DLD1 (cell line): Measurements from ENCODE around the gene RBMXL3.
"Not testable (repeated sequence)": the region's sequence is repeated elsewhere in the genome, so short reads cannot be mapped to it uniquely, and the experiment has no call there.

ENCODE experiments used
- in situ Hi-C: cut with HindIII; loops from 2 replicates; pipeline ENCODE4 v1.10.0; 2017; ENCODE audit warnings: low sequenced_read_pairs

Gene RBMXL3

DNA sequence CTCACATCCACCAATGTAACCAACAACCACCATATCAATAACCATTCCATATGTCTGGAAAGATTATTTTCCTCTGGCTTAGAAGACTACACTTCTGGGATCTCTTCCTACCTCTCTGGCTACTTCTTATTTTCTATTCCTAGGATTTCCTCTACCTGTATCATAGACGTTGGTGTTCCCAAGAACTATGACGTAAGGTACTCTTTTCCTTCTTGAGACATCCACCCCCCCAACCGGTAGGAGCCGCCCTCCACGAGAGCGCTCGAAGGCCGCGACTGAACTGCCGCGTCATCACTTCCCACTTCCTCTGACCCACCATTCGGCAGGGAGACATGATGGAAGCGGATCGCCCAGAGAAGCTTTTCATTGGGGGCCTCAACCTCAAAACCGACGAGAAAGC is at the start of gene RBMXL3:
Gene RBMXL3 (plus strand): TSS at position 301 of the 400 bp plus-strand sequence. CDS start 32 bp downstream, at position 333.
- in situ Hi-C loops, result no loop called here

GRCh38 chrX:115142057-115142456 is 47.2 kb upstream of the RBMXL3 start:
- in situ Hi-C loops, result no loop called here

DNA sequence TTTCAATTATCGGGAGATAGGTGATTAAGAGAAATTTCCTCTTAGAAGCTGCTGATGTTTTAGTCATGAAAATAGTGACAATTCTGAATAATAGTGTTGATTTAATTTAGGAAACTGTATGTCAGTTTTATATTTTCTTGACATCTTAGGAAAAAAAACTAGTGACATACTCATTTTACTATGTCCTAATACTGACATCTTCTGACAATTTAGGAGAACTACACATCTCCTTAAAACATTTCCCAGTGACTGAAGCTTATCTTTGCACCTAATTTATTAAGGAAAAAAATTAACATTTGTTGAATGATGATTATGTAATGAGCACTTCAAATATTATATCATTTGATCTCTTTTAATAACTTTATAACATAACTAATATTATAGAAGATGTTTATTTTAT is 42.0 kb upstream of the RBMXL3 start:
- in situ Hi-C loops, result no loop called here

DNA sequence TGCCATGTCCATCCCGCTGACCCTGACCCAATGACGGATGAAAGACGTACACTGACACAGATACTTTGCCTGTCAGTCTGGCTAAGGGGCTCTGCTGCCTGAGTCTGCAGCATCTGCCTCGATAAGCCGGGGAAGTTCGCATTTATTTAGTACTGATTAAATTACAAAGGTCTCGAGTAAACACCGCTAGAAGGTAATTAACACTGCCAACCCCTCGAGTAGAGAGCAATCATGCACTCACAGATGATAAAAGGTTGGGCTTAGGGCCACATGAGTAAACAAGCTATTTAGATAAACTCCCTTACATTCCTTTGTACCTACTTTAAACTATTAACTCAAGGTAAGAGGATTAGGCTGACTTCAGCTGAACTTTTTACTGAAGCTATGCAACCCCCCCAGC is 16.0 kb upstream of the RBMXL3 start:
- in situ Hi-C loops, result no loop called here

- in situ Hi-C loops, result no loop called here
Observed at GRCh38 chrX:115174548-115174947, 14.7 kb upstream of the RBMXL3 start.

DNA sequence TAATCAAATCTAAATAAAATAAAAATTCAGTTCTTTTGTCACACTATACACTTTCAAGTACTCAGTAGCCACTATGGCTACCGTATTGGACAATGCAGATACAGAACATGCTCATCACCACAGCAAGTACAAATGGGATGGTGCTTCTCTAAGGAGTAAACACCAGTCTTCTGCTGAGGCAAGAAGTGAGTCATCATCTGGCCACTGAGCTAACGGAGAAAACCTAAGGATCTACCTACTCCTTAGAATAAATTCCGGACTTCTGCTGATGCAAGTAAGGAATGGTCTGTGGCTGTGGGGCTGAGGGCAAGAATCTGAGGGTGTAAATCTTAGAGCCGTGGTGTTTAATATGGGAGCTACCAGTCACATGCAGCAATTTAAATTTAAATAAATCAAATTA is 11.3 kb upstream of the RBMXL3 start:
- in situ Hi-C loops, result no loop called here

DNA sequence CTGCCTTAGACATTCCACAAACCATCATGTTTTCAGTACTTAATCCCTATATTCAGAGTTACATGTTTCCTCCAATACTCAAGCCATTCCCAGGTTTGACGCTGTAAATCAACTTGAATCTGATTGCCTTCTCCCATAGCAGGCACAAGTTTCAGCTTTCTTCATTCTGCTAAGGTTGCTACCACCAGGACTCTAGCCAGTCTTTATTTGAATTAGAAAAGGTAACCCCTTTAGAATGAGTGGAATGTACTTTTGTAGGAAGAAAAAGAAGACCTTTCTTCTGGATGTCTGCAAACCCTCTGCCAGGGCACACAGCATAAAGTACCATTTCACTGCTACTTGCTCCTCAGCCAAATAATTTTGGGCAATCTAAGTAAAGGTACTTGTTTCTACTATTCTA is 10.7 kb upstream of the RBMXL3 start:
- in situ Hi-C loops, result no loop called here

DNA sequence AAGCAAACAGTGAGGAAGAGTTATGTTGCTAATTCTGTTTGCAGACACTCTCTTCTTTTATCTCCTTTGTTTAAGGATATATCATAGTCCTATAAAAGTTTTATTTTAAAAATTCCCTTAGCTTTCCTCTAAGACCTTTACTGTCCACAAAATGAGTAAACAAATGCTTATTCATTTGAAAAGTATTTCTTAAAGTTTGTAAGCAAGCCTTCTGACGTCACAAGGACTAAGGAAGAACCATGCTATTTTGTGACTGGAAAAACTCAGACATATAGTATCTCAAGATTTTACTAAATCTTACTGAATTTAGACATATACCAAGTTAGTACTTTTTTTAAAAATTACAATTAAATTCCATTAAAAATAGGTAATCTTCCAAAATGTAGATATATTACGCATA is 5.2 kb upstream of the RBMXL3 start:
- in situ Hi-C loops, result no loop called here

DNA sequence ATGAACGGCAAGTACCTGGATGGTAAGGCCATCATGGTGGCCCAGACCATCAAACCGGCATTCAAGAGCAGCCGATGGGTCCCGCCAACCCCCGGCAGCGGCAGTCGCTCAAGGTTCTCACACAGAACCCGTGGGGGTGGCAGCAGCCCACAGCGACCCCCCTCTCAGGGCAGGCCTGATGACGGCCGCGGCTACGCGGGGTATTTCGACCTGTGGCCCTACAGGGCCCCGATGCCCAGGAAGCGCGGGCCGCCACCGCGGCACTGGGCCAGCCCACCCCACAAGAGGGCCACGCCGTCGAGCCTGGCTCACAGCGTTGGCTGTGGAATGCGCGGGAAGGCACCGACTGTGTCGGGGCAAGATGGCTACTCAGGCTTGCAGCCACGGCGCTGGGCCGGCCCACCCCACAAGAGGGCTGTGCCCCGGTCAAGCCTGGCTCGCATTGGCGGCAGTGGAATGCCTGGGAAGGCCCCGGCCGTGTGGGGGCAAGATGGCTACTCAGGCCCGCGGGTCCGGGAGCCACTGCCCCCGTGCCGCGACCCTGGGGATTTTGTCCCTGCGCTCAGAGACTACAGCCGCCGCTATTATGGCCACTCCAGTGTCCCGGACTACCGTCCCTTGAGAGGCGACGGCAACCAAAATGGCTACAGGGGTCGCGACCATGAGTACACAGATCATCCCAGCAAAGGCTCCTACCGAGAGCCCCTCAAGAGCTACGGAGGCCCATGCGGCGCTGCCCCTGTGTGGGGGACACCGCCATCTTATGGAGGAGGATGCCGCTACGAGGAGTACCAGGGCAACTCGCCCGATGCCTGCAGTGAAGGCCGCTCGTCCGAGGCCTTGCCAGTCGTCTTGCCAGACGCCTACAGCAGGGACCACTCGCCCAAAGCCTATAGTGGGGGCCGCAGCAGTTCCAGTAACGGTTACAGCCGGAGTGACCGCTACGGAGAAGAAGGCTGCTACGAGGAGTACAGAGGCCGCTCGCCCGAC is 731 bp downstream of the RBMXL3 start:
- in situ Hi-C loops, result no loop called here

DNA sequence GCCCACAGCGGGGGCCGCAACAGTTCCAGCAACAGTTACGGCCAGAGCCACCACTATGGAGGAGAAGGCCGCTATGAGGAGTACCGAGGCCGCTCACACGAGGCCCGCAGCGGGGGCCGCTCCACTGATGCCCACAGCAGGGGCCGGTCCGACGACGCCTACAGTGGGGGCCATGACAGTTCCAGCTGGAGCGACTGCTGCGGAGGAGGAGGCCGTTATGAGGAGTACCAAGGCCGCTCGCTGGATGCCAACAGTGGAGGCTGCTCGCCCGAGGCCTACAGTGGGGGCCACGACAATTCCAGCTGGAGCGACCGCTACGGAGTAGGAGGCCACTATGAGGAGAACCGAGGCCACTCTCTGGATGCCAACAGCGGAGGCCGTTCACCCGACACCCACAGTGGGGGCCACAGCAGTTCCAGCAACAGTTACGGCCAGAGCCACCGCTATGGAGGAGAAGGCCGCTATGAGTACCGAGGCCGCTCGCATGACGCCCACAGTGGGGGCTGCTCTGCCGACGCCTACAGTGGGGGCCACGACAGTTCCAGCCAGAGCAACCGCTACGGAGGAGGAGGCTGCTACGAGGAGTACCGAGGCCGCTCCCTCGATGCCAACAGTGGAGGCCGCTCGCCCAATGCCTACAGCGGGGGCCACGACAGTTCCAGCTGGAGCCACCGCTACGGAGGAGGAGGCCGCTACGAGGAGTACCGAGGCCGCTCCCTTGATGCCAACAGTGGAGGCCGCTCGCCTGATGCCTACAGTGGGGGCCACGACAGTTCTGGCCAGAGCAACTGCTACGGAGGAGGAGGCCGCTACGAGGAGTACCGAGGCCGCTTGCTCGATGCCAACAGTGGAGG is 1.7 kb downstream of the RBMXL3 start:
- in situ Hi-C loops, result no loop called here

GRCh38 chrX:115191490-115192243 is 2.5 kb downstream of the RBMXL3 start:
- in situ Hi-C loops, result no loop called here

DNA sequence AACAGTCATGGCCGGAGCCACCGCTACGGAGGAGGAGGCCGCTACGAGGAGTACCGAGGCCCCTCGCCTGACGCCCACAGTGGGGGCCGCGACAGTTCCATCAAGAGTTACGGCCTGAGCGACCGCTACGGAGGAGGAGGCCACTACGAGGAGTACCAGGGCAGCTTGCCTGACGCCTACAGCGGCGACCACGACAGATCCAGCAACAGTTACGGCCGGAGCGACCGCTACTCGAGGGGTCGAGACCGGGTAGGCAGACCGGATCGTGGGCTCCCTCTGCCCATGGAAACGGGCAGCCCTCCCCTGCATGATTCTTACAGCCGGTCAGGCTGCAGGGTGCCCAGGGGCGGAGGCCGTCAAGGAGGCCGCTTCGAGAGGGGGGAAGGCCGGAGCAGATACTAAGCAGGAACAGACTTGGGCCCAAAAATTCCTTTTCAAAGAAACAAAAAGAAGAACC is 3.1 kb downstream of the RBMXL3 start:
- in situ Hi-C loops, result no loop called here

DNA sequence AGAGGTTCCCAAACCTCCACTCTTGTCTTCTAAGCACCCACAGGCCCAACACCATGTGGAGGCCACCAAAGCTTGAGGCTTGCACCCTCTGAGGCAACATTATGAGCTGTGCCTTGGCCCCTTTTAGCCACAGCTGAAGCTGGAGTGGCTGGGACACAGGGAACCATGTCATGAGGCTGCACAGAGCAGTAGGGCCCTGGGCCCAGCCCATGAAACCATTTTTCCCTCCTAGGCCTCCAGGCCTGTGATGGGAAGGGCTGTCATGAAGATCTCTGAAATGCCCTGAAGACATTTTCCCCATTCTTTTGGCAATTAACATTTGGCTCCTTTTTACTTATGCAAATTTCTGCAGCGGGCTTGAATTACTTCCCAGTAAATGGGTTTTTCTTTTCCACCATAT is 14.8 kb downstream of the RBMXL3 start:
- in situ Hi-C loops, result no loop called here

- in situ Hi-C loops, result not testable (repeated sequence)
Observed at GRCh38 chrX:115209547-115209946, 20.3 kb downstream of the RBMXL3 start.

GRCh38 chrX:115214151-115214550 is 24.9 kb downstream of the RBMXL3 start:
- in situ Hi-C loops, result no loop called here

DNA sequence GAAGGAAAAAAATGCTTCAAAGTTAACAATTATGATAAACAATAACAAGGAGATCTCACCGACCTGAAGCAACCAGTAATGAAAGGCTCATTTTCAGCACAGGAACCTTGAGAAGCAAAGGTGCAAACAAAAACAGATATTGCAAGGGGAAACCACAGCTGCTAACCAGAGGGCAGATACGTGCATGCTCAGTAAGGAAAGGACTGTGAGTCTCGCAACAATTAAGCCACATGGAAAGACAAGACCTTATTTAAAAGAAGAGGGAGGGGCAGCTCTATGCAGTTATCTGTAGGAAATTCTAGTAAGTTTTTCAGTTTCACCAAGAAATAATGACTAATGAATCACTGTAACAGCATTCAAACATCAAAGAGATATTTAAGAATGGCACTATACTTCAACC is 25.4 kb downstream of the RBMXL3 start:
- in situ Hi-C loops, result no loop called here

- in situ Hi-C loops, result not testable (repeated sequence)
Observed at GRCh38 chrX:115217346-115217745, 28.1 kb downstream of the RBMXL3 start.

DNA sequence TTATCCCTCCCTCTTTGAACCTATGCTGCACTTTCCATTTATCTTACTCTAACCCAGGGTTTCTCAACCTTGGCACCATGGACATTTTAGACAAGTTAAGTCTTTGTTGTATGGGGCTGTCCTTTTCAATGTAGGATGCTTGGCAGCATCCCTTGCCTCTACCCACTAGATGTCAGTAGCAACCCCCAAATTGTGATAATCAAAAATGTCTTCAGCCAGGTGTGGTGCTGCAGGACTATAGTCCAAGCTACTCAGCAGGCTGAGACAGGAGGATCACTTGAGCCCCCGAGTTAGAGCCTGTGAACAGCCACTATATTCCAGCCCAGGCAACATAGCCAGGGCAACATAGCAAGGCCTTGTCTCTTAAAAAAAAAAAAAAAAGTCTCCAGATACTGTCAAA is 37.7 kb downstream of the RBMXL3 start:
- in situ Hi-C loops, result no loop called here

- in situ Hi-C loops, result no loop called here
Observed at GRCh38 chrX:115229337-115230003, 40.3 kb downstream of the RBMXL3 start.

GRCh38 chrX:115232933-115233496 is 43.8 kb downstream of the RBMXL3 start:
- in situ Hi-C loops, result no loop called here
